ENCODE data around the gene LRRC8D.
"Not testable (repeated sequence)": the region's sequence is repeated elsewhere in the genome, so short reads cannot be mapped to it uniquely, and the experiment has no call there.

- not testable (repeated sequence) for TF ChIP-seq CTCF, POLR2A (IDR thresholded peaks at IDR 0.05)
Observed at GRCh38 chr1:89924075-89924474, 103.2 kb downstream of the LRRC8D start.

Measured in lower leg skin (tissue), 3 donors.